IMR-90 (cell line): ENCODE results near the gene RNF19B. TPM values are rescaled to one million over a fixed set of nuclear protein-coding genes. Genes with fewer than 3 reads are reported as not detected.

Experiments used
- ATAC-seq: fragments of 200-7000 bp; cut with Tn5 transposase; 2 replicates; pipeline ENCODE4 v1.9.1; 2020; ENCODE audit warnings: low read depth, mild to moderate bottlenecking, moderate library complexity
- BruUV-seq: library from RNA; stranded (reverse); fragments of 400-500 nt; replicated peaks from 2 replicates; lab custom pipeline; 2021; lab: Mats Ljungman, UMichigan
- CTCF ChIA-PET: fragments of 300-600 bp; formaldehyde crosslinking; extraction: SDS; loops from one replicate; lab custom pipeline; 2021; ENCODE audit warnings: antibody characterized with exemption; lab: Yijun Ruan, JAX
- POLR2A ChIA-PET: fragments of 300-600 bp; sonication (Branson Sonifier 250); formaldehyde crosslinking; loops from one replicate; lab custom pipeline; 2022; ENCODE audit warnings: antibody characterized with exemption; ENCODE audit not compliant: unreplicated experiment; lab: Charles Lee
- DNase-seq: peaks from one replicate; pipeline ENCODE4 v3.0.0; 2013
- H2AFZ ChIP-seq: replicated peaks from 2 replicates; pipeline ENCODE3; 2013; ENCODE audit warnings: low read length, mild to moderate bottlenecking; ENCODE audit not compliant: poor library complexity
- H2AK5ac ChIP-seq: 2 replicates; pipeline ENCODE4 v1.6.1; 2013; ENCODE audit warnings: low read depth, low read length, inconsistent platforms
- H2AK9ac ChIP-seq: replicated peaks from 2 replicates; pipeline ENCODE3; 2013; ENCODE audit warnings: mild to moderate bottlenecking, low read depth, low read length, moderate library complexity; ENCODE audit not compliant: poor library complexity
- H2BK120ac ChIP-seq: 2 replicates; pipeline ENCODE4 v1.6.1; 2013; ENCODE audit warnings: low read depth, low read length, inconsistent platforms
- H2BK15ac ChIP-seq: 3 replicates; pipeline ENCODE4 v1.6.1; 2013; ENCODE audit warnings: low read depth, low read length, inconsistent platforms
- H2BK20ac ChIP-seq: 2 replicates; pipeline ENCODE4 v1.6.1; 2013; ENCODE audit warnings: low read depth, mild to moderate bottlenecking, inconsistent platforms, low read length, moderate library complexity
- H2BK5ac ChIP-seq: 2 replicates; pipeline ENCODE4 v1.6.1; 2013; ENCODE audit warnings: mild to moderate bottlenecking, low read depth, low read length, inconsistent platforms; ENCODE audit not compliant: poor library complexity, severe bottlenecking
- H3K14ac ChIP-seq: replicated peaks from 2 replicates; pipeline ENCODE4 v1.6.1; 2013; ENCODE audit warnings: low read depth, low read length, inconsistent platforms
- H3K18ac ChIP-seq: 2 replicates; pipeline ENCODE4 v1.6.1; 2013; ENCODE audit warnings: low read depth, low read length, control low read depth
- H3K23ac ChIP-seq: 2 replicates; pipeline ENCODE4 v1.6.1; 2013; ENCODE audit warnings: low read depth, low read length, inconsistent platforms
- H3K27ac ChIP-seq: 2 replicates; pipeline ENCODE4 v1.5.1; 2013; ENCODE audit warnings: mild to moderate bottlenecking, control low read depth, low read length; ENCODE audit not compliant: insufficient read depth
- H3K27me3 ChIP-seq: 2 replicates; pipeline ENCODE4 v1.6.1; 2013; ENCODE audit warnings: low read length; ENCODE audit not compliant: control insufficient read depth, insufficient read depth
- H3K36me3 ChIP-seq: 2 replicates; pipeline ENCODE4 v1.6.1; 2013; ENCODE audit warnings: low read length, mixed read lengths; ENCODE audit not compliant: control insufficient read depth, insufficient read depth
- H3K4ac ChIP-seq: 2 replicates; pipeline ENCODE4 v1.6.1; 2013; ENCODE audit warnings: low read depth, low read length, inconsistent platforms
- H3K4me1 ChIP-seq: 2 replicates; pipeline ENCODE4 v1.6.1; 2013; ENCODE audit warnings: low read length, mixed read lengths; ENCODE audit not compliant: control insufficient read depth, insufficient read depth
- H3K4me2 ChIP-seq: 2 replicates; pipeline ENCODE4 v1.6.1; 2013; ENCODE audit warnings: low read depth, mild to moderate bottlenecking, control low read depth, low read length, moderate library complexity
- H3K4me3 ChIP-seq: 2 replicates; pipeline ENCODE4 v1.5.1; 2013; ENCODE audit warnings: low read depth, mild to moderate bottlenecking, control low read depth, low read length, moderate library complexity; ENCODE audit not compliant: insufficient read depth
- H3K56ac ChIP-seq: 2 replicates; pipeline ENCODE4 v1.6.1; 2013; ENCODE audit warnings: low read length, inconsistent platforms; ENCODE audit not compliant: insufficient read depth; ENCODE audit errors: extremely low read depth
- H3K79me1 ChIP-seq, 2 experiments: 2 replicates each; pipeline ENCODE4 v1.6.1; 2013; ENCODE audit warnings: low read length in 2 of 2, inconsistent platforms in 1 of 2, low read depth in 1 of 2
- H3K9ac ChIP-seq: 2 replicates; pipeline ENCODE4 v1.6.1; 2013; ENCODE audit warnings: low read depth, low read length, control low read depth
- H3K9me1 ChIP-seq: 2 replicates; pipeline ENCODE4 v1.6.1; 2013; ENCODE audit warnings: low read length, inconsistent platforms; ENCODE audit not compliant: insufficient read depth
- H3K9me3 ChIP-seq: 2 replicates; pipeline ENCODE4 v1.6.1; 2013; ENCODE audit warnings: low read length; ENCODE audit not compliant: control insufficient read depth, insufficient read depth
- H4K20me1 ChIP-seq: 2 replicates; pipeline ENCODE4 v1.6.1; 2013; ENCODE audit warnings: low read length, inconsistent platforms; ENCODE audit not compliant: insufficient read depth
- H4K5ac ChIP-seq: 2 replicates; pipeline ENCODE4 v1.6.1; 2013; ENCODE audit warnings: mild to moderate bottlenecking, low read depth, low read length, control low read depth
- H4K8ac ChIP-seq, 2 experiments: 2 replicates each; pipeline ENCODE4 v1.6.1; 2013; ENCODE audit warnings: low read depth in 2 of 2, low read length in 2 of 2, control low read depth in 1 of 2, inconsistent platforms in 1 of 2
- H4K91ac ChIP-seq: 2 replicates; pipeline ENCODE4 v1.6.1; 2013; ENCODE audit warnings: low read depth, low read length, inconsistent platforms; ENCODE audit not compliant: insufficient read depth
- BHLHE40 ChIP-seq: fragments of 150-350 bp; IDR thresholded peaks from 2 replicates; pipeline ENCODE4 v1.6.1; 2016; ENCODE audit warnings: mild to moderate bottlenecking, low read depth, low read length
- CEBPB ChIP-seq: IDR thresholded peaks from 2 replicates; pipeline ENCODE4 v1.6.1; 2012; ENCODE audit warnings: low read depth, low read length, improper control_type of control experiment
- CHD1 ChIP-seq: IDR thresholded peaks from 2 replicates; pipeline ENCODE4 v1.6.1; 2012; ENCODE audit warnings: low read depth, low read length, improper control_type of control experiment
- FOS ChIP-seq: fragments of 150-350 bp; IDR thresholded peaks from 2 replicates; pipeline ENCODE4 v1.6.1; 2016; ENCODE audit warnings: low read depth, low read length
- MAFK ChIP-seq: IDR thresholded peaks from 2 replicates; pipeline ENCODE4 v1.6.1; 2012; ENCODE audit warnings: low read depth, low read length, improper control_type of control experiment
- MAZ ChIP-seq: IDR thresholded peaks from 2 replicates; pipeline ENCODE4 v1.6.1; 2012; ENCODE audit warnings: low read depth, mild to moderate bottlenecking, low read length, improper control_type of control experiment, moderate library complexity, borderline replicate concordance
- MXI1 ChIP-seq: IDR thresholded peaks from 2 replicates; pipeline ENCODE4 v1.6.1; 2012; ENCODE audit warnings: low read depth, mild to moderate bottlenecking, low read length, moderate library complexity, borderline replicate concordance
- NFE2L2 ChIP-seq: fragments of 150-350 bp; IDR thresholded peaks from 2 replicates; pipeline ENCODE4 v1.6.1; 2016; ENCODE audit warnings: low read depth, mild to moderate bottlenecking, low read length
- RCOR1 ChIP-seq: IDR thresholded peaks from 2 replicates; pipeline ENCODE4 v1.6.1; 2012; ENCODE audit warnings: mild to moderate bottlenecking, low read length, improper control_type of control experiment; ENCODE audit not compliant: insufficient replicate concordance
- RFX5 ChIP-seq: IDR thresholded peaks from 2 replicates; pipeline ENCODE4 v1.8.0; 2012; ENCODE audit warnings: low read depth, mild to moderate bottlenecking, low read length, moderate library complexity
- USF2 ChIP-seq: fragments of 150-350 bp; IDR thresholded peaks from 2 replicates; pipeline ENCODE4 v1.6.1; 2017; ENCODE audit warnings: mild to moderate bottlenecking, antibody characterized with exemption, low read length, low read depth
- WGBS, 2 experiments: methylation state at CpG; one replicate each; pipeline versions ENCODE4 v1.1.5 to v1.1.7; 2013; ENCODE audit warnings: missing lambda C conversion rate in 2 of 2; ENCODE audit not compliant: insufficient read length in 1 of 2; ENCODE audit errors: extremely low coverage in 2 of 2; 5-methylcytosine and 5-hydroxymethylcytosine counted together
- dilution Hi-C: fragments of 300-500 bp; cut with HindIII; formaldehyde crosslinking; loops from one replicate; pipeline ENCODE4 v1.14.3; 2018; ENCODE audit warnings: low sequenced_read_pairs; ENCODE audit not compliant: unreplicated experiment
- in situ Hi-C: fragments of 300-500 bp; cut with MboI; formaldehyde crosslinking; loops from 3 replicates; pipeline ENCODE4 v1.14.3; 2019; ENCODE audit warnings: low sequenced_read_pairs, inconsistent platforms, mixed read lengths
- intact Hi-C: fragments of 100-400 bp; cut with micrococcal nuclease; formaldehyde crosslinking; loops from 2 replicates; pipeline ENCODE4 v1.10.0; 2022
- polyA plus RNA-seq, 3 experiments: library from polyadenylated mRNA; depleted of rRNA; stranded (reverse); fragments of >200 nt; gene quantifications; 2 replicates each; pipeline ENCODE4 v1.2.3, GENCODE V29; 2012; ENCODE audit warnings: low replicate concordance in 1 of 3
- total RNA-seq: library from RNA; depleted of rRNA; stranded (reverse); fragments of >200 nt; gene quantifications from 2 replicates; pipeline ENCODE4 v1.2.3, GENCODE V29; 2012
- TF ChIP-seq, protein P1 (sequence below): fragments of 150-350 bp; IDR thresholded peaks from 2 replicates; pipeline ENCODE4 v1.6.1; 2016; ENCODE audit warnings: low read depth, mild to moderate bottlenecking, low read length, moderate library complexity, borderline replicate concordance
- TF ChIP-seq, protein P2 (sequence below): conservative IDR thresholded peaks from 2 replicates; pipeline ENCODE4 v1.5.1; 2012; ENCODE audit warnings: mild to moderate bottlenecking, low read depth, low read length, improper control_type of control experiment

The RNF19B gene
- total and polyA plus RNA-seq, 2 of the 4 experiments (the other 2 are of a cell fraction) = 10.0 to 11.6 TPM

GRCh38 chr1:32886828-32887414 is 77.7 kb downstream of the RNF19B start:
- H4K91ac ChIP-seq = no peak overlapping the region
- no peak overlapping the region for H3K4ac ChIP-seq
- ChIA-PET CTCF (interaction anchor here (0.9 kb wide), 2 partner anchors 26 to 30 kb away, joined by 3 read pairs; no protein-coding TSS in a partner anchor), POLR2A (no interaction called here)
- no peak overlapping the region for H2BK120ac ChIP-seq
- in situ Hi-C loops (no loop called here), dilution Hi-C loops (no loop called here), intact Hi-C loops (loop anchor here (1.0 to 5.0 kb wide), 2 partner anchors 199 to 485 kb away; no protein-coding TSS in a partner anchor)
- no peak for DNase-seq
- no peaks in the 10 kb centered on the region for H3K79me1 ChIP-seq
- H2BK5ac ChIP-seq = no peak overlapping the region
- H3K4me2 ChIP-seq = no peak overlapping the region
- H3K27me3 ChIP-seq = peaks cover 67% of the 10 kb centered on the region
- H3K14ac ChIP-seq = no peak overlapping the region
- no peak overlapping the region for H2BK20ac ChIP-seq
- H2AK5ac ChIP-seq = no peak overlapping the region
- H3K56ac ChIP-seq = no peak overlapping the region
- H3K4me3 ChIP-seq = no peak overlapping the region
- H2BK15ac ChIP-seq = no peak overlapping the region
- peaks cover 4% of the 10 kb centered on the region; the same call in 1 of the 2 replicates for H3K9me1 ChIP-seq
- no peaks in the 10 kb centered on the region for H3K4me1 ChIP-seq
- H4K20me1 ChIP-seq = peaks cover 3% of the 10 kb centered on the region; the same call in 1 of the 2 replicates
- no peak overlapping the region for H3K23ac ChIP-seq
- H3K27ac ChIP-seq = no peak overlapping the region
- no peaks in the 10 kb centered on the region for H3K9me3 ChIP-seq
- no peak for ATAC-seq
- H3K9ac ChIP-seq = no peak overlapping the region
- TF ChIP-seq FOS (no peak), MXI1 (no peak), RCOR1 (no peak), BHLHE40 (no peak), CEBPB (no peak), RFX5 (no peak), CHD1 (no peak), MAZ (no peak), MAFK (no peak), NFE2L2 (no peak), USF2 (no peak)
- TF ChIP-seq, protein P1, sequence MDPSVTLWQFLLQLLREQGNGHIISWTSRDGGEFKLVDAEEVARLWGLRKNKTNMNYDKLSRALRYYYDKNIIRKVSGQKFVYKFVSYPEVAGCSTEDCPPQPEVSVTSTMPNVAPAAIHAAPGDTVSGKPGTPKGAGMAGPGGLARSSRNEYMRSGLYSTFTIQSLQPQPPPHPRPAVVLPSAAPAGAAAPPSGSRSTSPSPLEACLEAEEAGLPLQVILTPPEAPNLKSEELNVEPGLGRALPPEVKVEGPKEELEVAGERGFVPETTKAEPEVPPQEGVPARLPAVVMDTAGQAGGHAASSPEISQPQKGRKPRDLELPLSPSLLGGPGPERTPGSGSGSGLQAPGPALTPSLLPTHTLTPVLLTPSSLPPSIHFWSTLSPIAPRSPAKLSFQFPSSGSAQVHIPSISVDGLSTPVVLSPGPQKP = no peak
- TF ChIP-seq, protein P2, sequence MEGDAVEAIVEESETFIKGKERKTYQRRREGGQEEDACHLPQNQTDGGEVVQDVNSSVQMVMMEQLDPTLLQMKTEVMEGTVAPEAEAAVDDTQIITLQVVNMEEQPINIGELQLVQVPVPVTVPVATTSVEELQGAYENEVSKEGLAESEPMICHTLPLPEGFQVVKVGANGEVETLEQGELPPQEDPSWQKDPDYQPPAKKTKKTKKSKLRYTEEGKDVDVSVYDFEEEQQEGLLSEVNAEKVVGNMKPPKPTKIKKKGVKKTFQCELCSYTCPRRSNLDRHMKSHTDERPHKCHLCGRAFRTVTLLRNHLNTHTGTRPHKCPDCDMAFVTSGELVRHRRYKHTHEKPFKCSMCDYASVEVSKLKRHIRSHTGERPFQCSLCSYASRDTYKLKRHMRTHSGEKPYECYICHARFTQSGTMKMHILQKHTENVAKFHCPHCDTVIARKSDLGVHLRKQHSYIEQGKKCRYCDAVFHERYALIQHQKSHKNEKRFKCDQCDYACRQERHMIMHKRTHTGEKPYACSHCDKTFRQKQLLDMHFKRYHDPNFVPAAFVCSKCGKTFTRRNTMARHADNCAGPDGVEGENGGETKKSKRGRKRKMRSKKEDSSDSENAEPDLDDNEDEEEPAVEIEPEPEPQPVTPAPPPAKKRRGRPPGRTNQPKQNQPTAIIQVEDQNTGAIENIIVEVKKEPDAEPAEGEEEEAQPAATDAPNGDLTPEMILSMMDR = no peak
- H4K8ac ChIP-seq = no peak overlapping the region
- H2AK9ac ChIP-seq = peak overlapping the region; percentile 42
- 54% methylated on average over 10 of the region's 19 CpGs; no CpG with 5 or more reads in 1 of the 2 experiments for WGBS, 2 experiments
- no peak overlapping the region for H3K18ac ChIP-seq
- H3K36me3 ChIP-seq = no peaks in the 10 kb centered on the region
- no peak overlapping the region for H4K5ac ChIP-seq
- H2AFZ ChIP-seq = no peak overlapping the region
- no TSS peak for BruUV-seq
